Left ventricle myocardium inferior (tissue), 1 donor: ENCODE data around the gene ZSCAN21. TPM values are rescaled to one million over a fixed set of nuclear protein-coding genes. Genes with fewer than 3 reads are reported as not detected.
"Not testable (repeated sequence)": the region's sequence is repeated elsewhere in the genome, so short reads cannot be mapped to it uniquely, and the experiment has no call there.

Source experiments
- DNase-seq: peaks from one replicate; pipeline ENCODE4 v3.0.0-alpha.2; 2020
- H3K27ac ChIP-seq: fragments of 200-600 bp; replicated peaks from 2 replicates; pipeline ENCODE4 v1.8.0; 2021
- H3K27me3 ChIP-seq: fragments of 200-600 bp; 2 replicates; pipeline ENCODE4 v1.8.0; 2021; ENCODE audit warnings: low read depth
- H3K36me3 ChIP-seq: fragments of 200-600 bp; 2 replicates; pipeline ENCODE4 v1.8.0; 2021
- H3K4me1 ChIP-seq: fragments of 200-600 bp; 2 replicates; pipeline ENCODE4 v1.8.0; 2021
- H3K4me3 ChIP-seq: fragments of 200-600 bp; 2 replicates; pipeline ENCODE4 v1.8.0; 2021; ENCODE audit warnings: mild to moderate bottlenecking, moderate library complexity
- H3K9me3 ChIP-seq: fragments of 200-600 bp; replicated peaks from 2 replicates; pipeline ENCODE4 v1.8.0; 2021
- intact Hi-C: fragments of 100-400 bp; cut with micrococcal nuclease; formaldehyde crosslinking; loops from one replicate; pipeline ENCODE4 v1.11.0; 2022
- long read RNA-seq: library from polyadenylated mRNA; unstranded; transcript quantifications from one replicate; pipeline ENCODE4 v2.0.0, GENCODE V29; 2021
- total RNA-seq: library from RNA; stranded (reverse); fragmentation: NEBNext Ultra II Directional; extraction: Animal tissue kit (Norgen Biotek cat#: 25700); gene quantifications from one replicate; pipeline ENCODE4 v1.2.1, GENCODE V29; 2021
- TF ChIP-seq, protein P1 (sequence below): fragments of 200-600 bp; IDR thresholded peaks from 2 replicates; pipeline ENCODE4 v1.8.0; 2021; ENCODE audit warnings: antibody characterized with exemption, mild to moderate bottlenecking, borderline replicate concordance
- donor health status: DM: no; HTN: yes; CAD: no; lungs with severe emphysema.

ZSCAN21 gene
- 6.4 TPM for total RNA-seq
- long read RNA-seq, partial matches to known transcripts, result 2 of 8 reads
- long read RNA-seq, other reads (novel, unspliced or antisense), result 4 of 8 reads

DNA sequence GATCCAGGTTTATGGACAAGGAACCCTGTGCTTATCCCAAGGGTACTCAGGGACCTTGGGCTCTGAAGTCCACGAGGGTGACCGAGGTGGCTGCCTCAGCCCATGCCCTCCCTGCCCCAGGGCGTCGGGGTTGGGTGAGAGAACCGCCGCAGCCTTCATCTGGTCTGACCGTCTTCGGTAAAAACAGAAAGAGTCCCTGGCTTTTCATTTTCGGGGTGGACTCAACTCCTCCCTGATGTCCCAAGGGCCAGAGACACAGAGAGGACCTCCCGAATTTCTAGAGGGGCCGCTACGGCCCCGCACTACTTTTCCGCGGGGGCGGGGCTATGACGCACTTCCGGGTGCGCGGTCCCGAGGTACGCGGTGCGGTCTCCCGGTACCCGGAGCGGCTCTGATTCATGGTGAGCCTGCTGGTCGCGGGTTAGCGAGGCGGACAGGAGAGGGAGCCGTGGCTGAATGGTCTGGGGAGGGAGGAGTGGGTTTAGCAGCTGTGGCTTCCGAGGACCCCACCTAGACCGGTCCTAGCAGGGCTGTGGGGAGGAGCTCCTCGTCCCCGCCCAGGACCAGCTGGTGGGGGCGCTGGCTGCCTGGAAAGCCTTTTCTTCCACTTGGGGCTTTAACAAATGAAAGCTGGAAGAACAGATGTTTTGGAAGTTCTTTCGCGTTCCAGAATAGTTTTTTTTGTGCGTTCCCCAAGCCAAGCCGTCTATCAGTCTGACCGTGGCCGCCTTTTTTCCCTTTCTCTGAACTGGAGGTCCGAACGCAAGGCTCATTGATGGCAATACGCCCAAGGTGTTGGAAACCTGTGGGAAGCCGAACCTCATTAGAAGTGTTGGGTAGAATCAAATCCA lies at the start of gene ZSCAN21:
Gene ZSCAN21, plus strand, starts transcription at position 334 of the 851 bp plus-strand sequence. CDS start 7,233 bp downstream, outside the sequence.
- Histone ChIP-seq H3K4me1 (peaks cover 31% of the 10 kb centered on the region), H3K9me3 (no peaks in the 10 kb centered on the region), H3K4me3 (peak within 1 kb of the TSS; percentile 82), H3K36me3 (peaks cover 5% of the 10 kb centered on the region), H3K27ac (peak within 1 kb of the TSS; percentile 95), H3K27me3 (no peaks in the 10 kb centered on the region)
- DNase-seq, result peak; percentile 87
- intact Hi-C loops, result no loop called here
- TF ChIP-seq, protein P1, sequence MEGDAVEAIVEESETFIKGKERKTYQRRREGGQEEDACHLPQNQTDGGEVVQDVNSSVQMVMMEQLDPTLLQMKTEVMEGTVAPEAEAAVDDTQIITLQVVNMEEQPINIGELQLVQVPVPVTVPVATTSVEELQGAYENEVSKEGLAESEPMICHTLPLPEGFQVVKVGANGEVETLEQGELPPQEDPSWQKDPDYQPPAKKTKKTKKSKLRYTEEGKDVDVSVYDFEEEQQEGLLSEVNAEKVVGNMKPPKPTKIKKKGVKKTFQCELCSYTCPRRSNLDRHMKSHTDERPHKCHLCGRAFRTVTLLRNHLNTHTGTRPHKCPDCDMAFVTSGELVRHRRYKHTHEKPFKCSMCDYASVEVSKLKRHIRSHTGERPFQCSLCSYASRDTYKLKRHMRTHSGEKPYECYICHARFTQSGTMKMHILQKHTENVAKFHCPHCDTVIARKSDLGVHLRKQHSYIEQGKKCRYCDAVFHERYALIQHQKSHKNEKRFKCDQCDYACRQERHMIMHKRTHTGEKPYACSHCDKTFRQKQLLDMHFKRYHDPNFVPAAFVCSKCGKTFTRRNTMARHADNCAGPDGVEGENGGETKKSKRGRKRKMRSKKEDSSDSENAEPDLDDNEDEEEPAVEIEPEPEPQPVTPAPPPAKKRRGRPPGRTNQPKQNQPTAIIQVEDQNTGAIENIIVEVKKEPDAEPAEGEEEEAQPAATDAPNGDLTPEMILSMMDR, result peak; percentile 26

DNA sequence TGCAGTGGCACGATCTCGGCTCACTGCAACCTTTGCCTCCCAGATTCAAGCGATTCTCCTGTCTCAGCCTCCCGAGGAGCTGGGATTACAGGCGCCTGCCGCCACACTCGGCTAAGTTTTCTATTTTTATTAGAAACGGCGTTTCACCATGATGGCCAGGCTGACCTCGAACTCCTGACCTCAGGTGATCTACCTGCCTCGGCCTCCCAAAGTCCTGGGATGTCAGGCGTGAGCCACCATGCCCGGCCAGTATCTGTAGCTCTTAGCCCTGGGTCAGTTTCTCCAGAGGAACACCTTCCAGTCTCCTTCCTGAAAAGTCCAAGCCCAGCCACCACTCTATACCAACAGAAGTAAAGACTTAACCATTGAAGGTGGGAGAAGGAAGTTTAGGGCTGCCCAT lies 49.3 kb upstream of the ZSCAN21 start:
- Histone ChIP-seq H3K4me3 (no peak overlapping the region), H3K4me1 (peaks cover 15% of the 10 kb centered on the region), H3K27ac (no peak overlapping the region), H3K27me3 (no peaks in the 10 kb centered on the region), H3K9me3 (no peaks in the 10 kb centered on the region), H3K36me3 (no peaks in the 10 kb centered on the region)
- TF ChIP-seq, protein P1, result no peak
- intact Hi-C loops, result no loop called here
- DNase-seq, result no peak

- TF ChIP-seq, protein P1, result no peak
- Histone ChIP-seq H3K4me3 (no peak overlapping the region), H3K27me3 (no peaks in the 10 kb centered on the region), H3K27ac (no peak overlapping the region), H3K9me3 (no peaks in the 10 kb centered on the region), H3K4me1 (no peaks in the 10 kb centered on the region), H3K36me3 (no peaks in the 10 kb centered on the region)
- intact Hi-C loops, result no loop called here
- no peak for DNase-seq
Measured at GRCh38 chr7:100003711-100004661, 45.6 kb upstream of the ZSCAN21 start.

- intact Hi-C loops, result no loop called here
- Histone ChIP-seq H3K9me3 (no peaks in the 10 kb centered on the region), H3K4me1 (no peaks in the 10 kb centered on the region), H3K4me3 (no peak overlapping the region), H3K36me3 (no peaks in the 10 kb centered on the region), H3K27ac (no peak overlapping the region), H3K27me3 (no peaks in the 10 kb centered on the region)
- TF ChIP-seq, protein P1, result no peak
- no peak for DNase-seq
Measured at GRCh38 chr7:100007887-100008286, 41.7 kb upstream of the ZSCAN21 start.

- no peaks in the 10 kb centered on the region for H3K9me3 ChIP-seq
- no peak for DNase-seq
- H3K27ac ChIP-seq, result no peak overlapping the region
- intact Hi-C loops, result no loop called here
- no peaks in the 10 kb centered on the region for H3K4me1 ChIP-seq
- H3K36me3 ChIP-seq, result no peaks in the 10 kb centered on the region
- no peaks in the 10 kb centered on the region for H3K27me3 ChIP-seq
- no peak overlapping the region for H3K4me3 ChIP-seq
- TF ChIP-seq, protein P1, result no peak
Measured at GRCh38 chr7:100008525-100008924, 41.0 kb upstream of the ZSCAN21 start.

DNA sequence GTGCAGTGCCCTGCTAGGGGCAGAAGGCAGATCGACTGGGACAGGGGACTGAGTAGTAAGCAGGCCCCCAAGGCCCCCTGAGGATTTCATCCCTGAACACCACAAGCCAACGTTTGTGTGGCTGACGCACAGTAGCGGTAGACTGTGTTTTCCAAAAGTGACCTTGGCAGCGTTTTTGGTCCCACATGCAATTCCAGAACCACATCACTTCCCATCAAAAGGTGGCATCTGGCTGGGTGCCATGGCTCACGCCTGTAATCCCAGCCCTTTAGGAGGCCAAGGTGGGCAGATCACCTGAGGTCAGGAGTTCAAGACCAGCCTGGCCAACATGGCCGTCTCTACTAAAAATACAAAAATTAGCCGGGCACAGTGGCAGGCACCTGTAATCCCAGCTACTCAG lies 39.6 kb upstream of the ZSCAN21 start:
- H3K36me3 ChIP-seq, intact Hi-C loops, DNase-seq, H3K4me3 ChIP-seq, H3K9me3 ChIP-seq, H3K27me3 ChIP-seq, H3K4me1 ChIP-seq, H3K27ac ChIP-seq: not testable (repeated sequence)
